ENCODE measurements around the gene DDX56. TPM values are rescaled to one million over a fixed set of nuclear protein-coding genes. Genes with fewer than 3 reads are reported as not detected.

The DDX56 gene
- total RNA-seq, 2 experiments from 2014 or later = 94.1 to 102 TPM

Other genes with a start within 250 kb of the DDX56 start
- gene CAMK2B, start 248.3 kb downstream of the DDX56 start, total RNA-seq = under 1 TPM in 1 of 2 experiments, not detected in 1; 0.11 TPM
- 100 to 1,000 TPM in 1 of 2 experiments, 10 to 100 TPM in 1; 99.1 to 113 TPM for gene NUDCD3, start 83.2 kb downstream of the DDX56 start, total RNA-seq
- under 1 TPM in 1 of 2 experiments, not detected in 1; 0.11 TPM for gene NPC1L1, start 32.6 kb downstream of the DDX56 start, total RNA-seq
- gene TMED4, start 8.3 kb upstream of the DDX56 start, total RNA-seq = 10 to 100 TPM; 91.4 to 94.3 TPM
- gene OGDH, start 32.7 kb upstream of the DDX56 start, total RNA-seq = 100 to 1,000 TPM in 1 of 2 experiments, 10 to 100 TPM in 1; 99.6 to 103 TPM
- 100 to 1,000 TPM; 120 to 124 TPM for gene ZMIZ2, start 174.9 kb upstream of the DDX56 start, total RNA-seq
- gene PPIA, start 222.8 kb upstream of the DDX56 start, total RNA-seq = 1,000 to 10,000 TPM; 1,658 to 1,692 TPM

Data from activated naive CD8-positive, alpha-beta T cell treated with anti-CD3 and anti-CD28 coated beads, Interleukin-2, amount 10 ng/mL, durations not matched to agents 7 days and 5 days (primary cell).